ENCODE data around the gene ZFTA. TPM values are rescaled to one million over a fixed set of nuclear protein-coding genes. Genes with fewer than 3 reads are reported as not detected.

The ZFTA gene
- total and polyA plus RNA-seq, 11 donors, result 4.6 to 17.9 (median 10.0) TPM

GRCh38 chr11:63804259-63804658 is 35.7 kb upstream of the ZFTA start:
- no peaks in the 10 kb centered on the region for H3K36me3 ChIP-seq
- no peaks in the 10 kb centered on the region for H3K9me3 ChIP-seq
- TF ChIP-seq POLR2A (IDR thresholded peaks at IDR 0.05), result no peak
- TF ChIP-seq CTCF (IDR thresholded peaks at IDR 0.05), result no peak
- ATAC-seq (no peak), DNase-seq (no peak)
- peaks cover 0 to 7% (median 0%) of the 10 kb centered on the region in 12 donors for H3K4me1 ChIP-seq
- no peak overlapping the region for H3K4me3 ChIP-seq
- intact Hi-C loops (cut with DNase I), result no loop called here
- no peaks in the 10 kb centered on the region for H3K27me3 ChIP-seq
- 86 to 88% (median 87%) methylated on average over 6 of the region's 6 CpGs for WGBS, 4 donors
- no peak overlapping the region for H3K27ac ChIP-seq

GRCh38 chr11:63802637-63803414 is 34.3 kb upstream of the ZFTA start:
- H3K4me3 ChIP-seq, result no peak overlapping the region
- no peaks in the 10 kb centered on the region for H3K36me3 ChIP-seq
- no peak overlapping the region for H3K27ac ChIP-seq
- ATAC-seq (no peak), DNase-seq (no peak)
- peaks cover 0 to 7% (median 0%) of the 10 kb centered on the region in 12 donors for H3K4me1 ChIP-seq
- intact Hi-C loops (cut with DNase I), result no loop called here
- 89 to 94% (median 91%) methylated on average over 10 of the region's 10 CpGs for WGBS, 4 donors
- H3K9me3 ChIP-seq, result no peaks in the 10 kb centered on the region
- TF ChIP-seq POLR2A (IDR thresholded peaks at IDR 0.05) (no peak), CTCF (IDR thresholded peaks at IDR 0.05) (no peak)
- no peaks in the 10 kb centered on the region for H3K27me3 ChIP-seq

- no peaks in the 10 kb centered on the region for H3K27me3 ChIP-seq
- no peak for ATAC-seq
- H3K4me1 ChIP-seq, result peaks cover 0 to 5% (median 0%) of the 10 kb centered on the region in 12 donors
- H3K36me3 ChIP-seq, result no peaks in the 10 kb centered on the region
- TF ChIP-seq CTCF (IDR thresholded peaks at IDR 0.05) (no peak), POLR2A (IDR thresholded peaks at IDR 0.05) (no peak)
- H3K27ac ChIP-seq, result no peak overlapping the region
- DNase-seq, result no peak
- H3K9me3 ChIP-seq, result no peaks in the 10 kb centered on the region
- intact Hi-C loops (cut with DNase I), result no loop called here
- H3K4me3 ChIP-seq, result no peak overlapping the region
- whole genome bisulfite sequencing, 4 donors, result 85 to 91% (median 86%) methylated on average over 5 of the region's 5 CpGs
Measured at GRCh38 chr11:63800921-63801320, 32.3 kb upstream of the ZFTA start.

GRCh38 chr11:63795066-63795465 is 26.5 kb upstream of the ZFTA start:
- intact Hi-C loops (cut with DNase I), result no loop called here
- no peak overlapping the region for H3K27ac ChIP-seq
- no peaks in the 10 kb centered on the region for H3K4me1 ChIP-seq
- ATAC-seq, result no peak
- no peaks in the 10 kb centered on the region for H3K27me3 ChIP-seq
- H3K4me3 ChIP-seq, result no peak overlapping the region
- peaks cover 0 to 24% (median 18%) of the 10 kb centered on the region in 12 donors for H3K9me3 ChIP-seq
- WGBS, 4 donors, result 76 to 85% (median 81%) methylated on average over 11 of the region's 11 CpGs
- TF ChIP-seq CTCF (IDR thresholded peaks at IDR 0.05) (no peak), POLR2A (IDR thresholded peaks at IDR 0.05) (no peak)
- no peaks in the 10 kb centered on the region for H3K36me3 ChIP-seq
- no peak for DNase-seq
